Ovary (tissue), 3 donors: ENCODE data around the gene C1orf53.

ENCODE experiments used
- CTCF ChIP-seq, 3 donors: fragments of 450-650 bp in 2 of 3; fragments of 200-600 bp in 1 of 3; IDR thresholded peaks; one replicate each; pipeline versions ENCODE4 v1.5.1 to v1.8.0; 2016 to 2022; ENCODE audit warnings: antibody characterized with exemption in 3 of 3, mild to moderate bottlenecking in 1 of 3
- POLR2A ChIP-seq: fragments of 450-650 bp; IDR thresholded peaks from one replicate; pipeline ENCODE4 v1.6.1; 2017; ENCODE audit warnings: antibody characterized with exemption, mild to moderate bottlenecking, moderate library complexity
- donor health status: DM: no; HTN: no; CAD: no.

GRCh38 chr1:197914510-197914909 is 12.1 kb downstream of the C1orf53 start:
- no peak for TF ChIP-seq POLR2A
- TF ChIP-seq CTCF (IDR thresholded peaks at IDR 0.05), result no peak
